Measurements from ENCODE around the gene FADS6. TPM values are rescaled to one million over a fixed set of nuclear protein-coding genes. Genes with fewer than 3 reads are reported as not detected.
A peak's percentile ranks its signal among the peaks of the same experiment; 100 is the strongest.

FADS6 gene
- total RNA-seq, 1 experiment from 2014 or later: not detected

GRCh38 chr17:74882517-74883240 lies 10.8 kb downstream of the FADS6 start:
- DNase-seq (ENCODE audit: low read depth, low spot score) (no peak), ATAC-seq (peak; percentile 27; the same call in 1 of the 2 replicates)
- Histone ChIP-seq H3K4me3 (ENCODE audit: low read depth in 2 of 2, low read length in 2 of 2) (no peak overlapping the region), H3K4me1 (ENCODE audit: control insufficient read depth, insufficient read depth, low read length) (no peaks in the 10 kb centered on the region), H3K36me3 (ENCODE audit: control insufficient read depth, insufficient read depth, low read length) (no peaks in the 10 kb centered on the region), H3K27ac (ENCODE audit: low read length) (no peak overlapping the region), H3K27me3 (ENCODE audit: control insufficient read depth, insufficient read depth, low read length) (no peaks in the 10 kb centered on the region; the same call in 1 of the 2 replicates), H3K9me3 (ENCODE audit: control insufficient read depth, insufficient read depth, low read depth, low read length) (no peaks in the 10 kb centered on the region)
- BruUV-seq (replicated peaks): no TSS peak
- ChIA-PET CTCF (no interaction called here), POLR2A (interaction anchor here (0.6 kb wide), 1 partner anchor 14 kb away, joined by 6 read pairs; no protein-coding TSS in a partner anchor)
- in situ Hi-C loops (cut with HindIII; ENCODE audit: low pct_unique_long_range_greater_than_20kb, low sequenced_read_pairs): no loop called here
- intact Hi-C loops (cut with micrococcal nuclease; ENCODE audit: unreplicated experiment): no loop called here
- TF ChIP-seq POLR2AphosphoS5 (IDR thresholded peaks at IDR 0.05; ENCODE audit: low read depth, low read length) (no peak), REST (IDR thresholded peaks at IDR 0.05; ENCODE audit: insufficient read depth in 1 of 2, low read depth in 2 of 2, low read length in 1 of 2) (no peak), CTCF (IDR thresholded peaks at IDR 0.05) (no peak), TCF7L2 (IDR thresholded peaks at IDR 0.05; ENCODE audit: low read depth, low read length) (no peak), SIN3A (IDR thresholded peaks at IDR 0.05; ENCODE audit: borderline replicate concordance, insufficient read depth, low read depth, low read length) (no peak)

GRCh38 chr17:74881073-74881472 lies 12.4 kb downstream of the FADS6 start:
- Histone ChIP-seq H3K27ac (ENCODE audit: low read length) (no peak overlapping the region), H3K4me1 (ENCODE audit: control insufficient read depth, insufficient read depth, low read length) (no peaks in the 10 kb centered on the region), H3K9me3 (ENCODE audit: control insufficient read depth, insufficient read depth, low read depth, low read length) (no peaks in the 10 kb centered on the region), H3K36me3 (ENCODE audit: control insufficient read depth, insufficient read depth, low read length) (no peaks in the 10 kb centered on the region), H3K27me3 (ENCODE audit: control insufficient read depth, insufficient read depth, low read length) (no peaks in the 10 kb centered on the region), H3K4me3 (ENCODE audit: low read depth in 2 of 2, low read length in 2 of 2) (no peak overlapping the region)
- DNase-seq (ENCODE audit: low read depth, low spot score) (no peak), ATAC-seq (no peak)
- no TSS peak for BruUV-seq (replicated peaks)
- intact Hi-C loops (cut with micrococcal nuclease; ENCODE audit: unreplicated experiment) (no loop called here), in situ Hi-C loops (cut with HindIII; ENCODE audit: low pct_unique_long_range_greater_than_20kb, low sequenced_read_pairs) (no loop called here)
- ChIA-PET CTCF (no interaction called here), POLR2A (no interaction called here)
- TF ChIP-seq CTCF (IDR thresholded peaks at IDR 0.05): no peak
- TF ChIP-seq TCF7L2 (IDR thresholded peaks at IDR 0.05; ENCODE audit: low read depth, low read length): no peak
- TF ChIP-seq POLR2AphosphoS5 (IDR thresholded peaks at IDR 0.05; ENCODE audit: low read depth, low read length): no peak
- no peak for TF ChIP-seq REST (IDR thresholded peaks at IDR 0.05; ENCODE audit: insufficient read depth in 1 of 2, low read depth in 2 of 2, low read length in 1 of 2)
- TF ChIP-seq SIN3A (IDR thresholded peaks at IDR 0.05; ENCODE audit: borderline replicate concordance, insufficient read depth, low read depth, low read length): no peak

Data from Panc1 (cell line).